Measurements from ENCODE around the gene CDON.

DNA sequence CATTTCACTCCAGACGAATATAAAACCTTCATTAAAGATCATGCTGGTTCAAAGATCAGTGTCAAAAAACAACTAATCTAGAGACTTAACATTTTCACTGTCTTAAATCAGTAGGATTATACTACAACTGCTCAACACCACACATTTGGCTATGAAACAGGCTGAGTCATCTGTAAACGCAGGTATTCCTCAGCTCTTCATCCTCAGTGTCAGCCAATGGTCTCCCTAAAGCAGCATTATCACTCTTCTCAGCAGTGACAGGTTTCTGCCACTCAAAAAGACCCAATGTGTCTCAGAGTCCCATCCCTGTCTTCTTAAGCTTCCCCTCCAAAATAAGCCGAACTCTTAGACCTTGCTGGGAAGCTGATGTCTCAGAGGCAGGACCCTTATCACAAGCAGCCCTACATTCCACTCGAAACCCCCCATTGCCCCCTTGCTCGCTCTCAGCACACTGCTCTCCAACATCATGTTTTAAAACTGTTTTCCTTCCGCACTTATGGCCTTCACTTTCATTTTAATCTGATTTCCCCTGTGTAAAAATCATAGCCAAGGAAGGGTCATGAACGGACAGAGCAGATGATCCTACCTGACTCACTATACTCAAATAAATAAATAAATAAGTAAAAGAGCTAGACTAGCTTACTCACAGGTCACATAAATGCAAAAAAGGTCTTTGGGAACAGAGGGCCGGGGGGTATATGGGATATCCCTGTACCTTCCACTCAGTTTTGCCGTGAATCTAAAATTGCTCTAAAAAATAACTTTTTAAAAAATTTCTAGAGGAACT lies 23.0 kb downstream of the CDON start:
- no peak for TF ChIP-seq CTCF (IDR thresholded peaks at IDR 0.05; ENCODE audit: low read depth, low read length, poor library complexity, severe bottlenecking)
- no peak for TF ChIP-seq EZH2phosphoT487 (IDR thresholded peaks at IDR 0.05; ENCODE audit: borderline replicate concordance, low read length)

All from DOHH2 (cell line).